HG03521 (cell line): ENCODE measurements around the gene COG3.
"Not testable (repeated sequence)": the region's sequence is repeated elsewhere in the genome, so short reads cannot be mapped to it uniquely, and the experiment has no call there.

Source experiments
- ATAC-seq: cut with Tn5 transposase; IDR thresholded peaks from one replicate; pipeline ENCODE4 v1.9.1; 2021; ENCODE audit warnings: mild to moderate bottlenecking, moderate library complexity; ENCODE audit not compliant: unreplicated experiment

COG3 gene, protein sequence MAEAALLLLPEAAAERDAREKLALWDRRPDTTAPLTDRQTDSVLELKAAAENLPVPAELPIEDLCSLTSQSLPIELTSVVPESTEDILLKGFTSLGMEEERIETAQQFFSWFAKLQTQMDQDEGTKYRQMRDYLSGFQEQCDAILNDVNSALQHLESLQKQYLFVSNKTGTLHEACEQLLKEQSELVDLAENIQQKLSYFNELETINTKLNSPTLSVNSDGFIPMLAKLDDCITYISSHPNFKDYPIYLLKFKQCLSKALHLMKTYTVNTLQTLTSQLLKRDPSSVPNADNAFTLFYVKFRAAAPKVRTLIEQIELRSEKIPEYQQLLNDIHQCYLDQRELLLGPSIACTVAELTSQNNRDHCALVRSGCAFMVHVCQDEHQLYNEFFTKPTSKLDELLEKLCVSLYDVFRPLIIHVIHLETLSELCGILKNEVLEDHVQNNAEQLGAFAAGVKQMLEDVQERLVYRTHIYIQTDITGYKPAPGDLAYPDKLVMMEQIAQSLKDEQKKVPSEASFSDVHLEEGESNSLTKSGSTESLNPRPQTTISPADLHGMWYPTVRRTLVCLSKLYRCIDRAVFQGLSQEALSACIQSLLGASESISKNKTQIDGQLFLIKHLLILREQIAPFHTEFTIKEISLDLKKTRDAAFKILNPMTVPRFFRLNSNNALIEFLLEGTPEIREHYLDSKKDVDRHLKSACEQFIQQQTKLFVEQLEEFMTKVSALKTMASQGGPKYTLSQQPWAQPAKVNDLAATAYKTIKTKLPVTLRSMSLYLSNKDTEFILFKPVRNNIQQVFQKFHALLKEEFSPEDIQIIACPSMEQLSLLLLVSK

GRCh38 chr13:45464687-45465453 lies at the start of gene COG3:
Gene COG3 (plus strand): TSS chr13:45464939. CDS start chr13:45465037, 98 bp downstream.
- peak; percentile 95 for ATAC-seq

DNA sequence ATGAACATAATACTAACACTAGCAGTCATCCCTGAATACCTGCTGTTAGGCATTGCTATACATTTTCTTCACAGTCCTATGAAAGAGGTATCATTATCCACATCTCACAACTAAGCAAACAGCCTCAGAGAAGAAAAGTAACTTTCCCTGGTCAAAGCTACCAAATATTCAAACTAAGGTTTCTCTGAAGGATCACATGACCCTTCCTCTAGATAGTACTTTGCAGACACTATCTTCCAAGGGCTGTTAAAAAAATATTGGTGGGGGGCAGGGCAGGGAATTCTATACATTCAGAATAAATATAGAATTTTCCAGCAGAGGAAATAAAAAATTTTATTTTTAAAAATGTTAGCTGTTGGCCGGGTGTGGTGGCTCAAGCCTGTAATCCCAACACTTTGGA lies 49.6 kb upstream of the COG3 start:
- ATAC-seq = no peak

DNA sequence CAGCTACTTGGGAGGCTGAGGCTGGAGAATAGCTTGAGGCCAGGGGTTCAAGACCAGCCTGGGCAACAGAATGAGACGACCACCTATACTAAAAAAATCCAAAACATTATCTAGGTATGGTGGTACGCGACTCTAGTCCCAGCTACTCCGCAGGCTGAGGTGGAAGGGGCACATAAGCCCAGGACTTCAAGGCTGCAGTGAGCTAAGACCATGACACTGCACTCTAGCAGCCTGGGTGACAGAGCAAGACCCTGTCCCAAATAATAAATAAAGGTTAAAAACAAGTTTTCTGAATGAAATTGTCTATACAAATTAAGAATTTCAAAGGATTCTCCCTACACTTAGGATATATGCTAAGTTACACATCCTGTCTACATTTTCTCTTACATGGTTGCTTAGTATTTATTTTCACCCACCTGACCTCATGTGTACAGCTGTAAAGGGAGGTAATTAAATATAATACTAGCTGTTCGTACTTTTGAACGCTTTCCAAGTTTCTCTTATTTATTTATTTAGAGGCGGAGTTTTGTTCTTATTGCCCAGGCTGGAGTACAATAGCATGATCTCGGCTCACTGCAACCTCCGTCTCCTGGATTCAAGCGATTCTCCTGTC lies 48.1 kb upstream of the COG3 start:
- ATAC-seq = no peak

DNA sequence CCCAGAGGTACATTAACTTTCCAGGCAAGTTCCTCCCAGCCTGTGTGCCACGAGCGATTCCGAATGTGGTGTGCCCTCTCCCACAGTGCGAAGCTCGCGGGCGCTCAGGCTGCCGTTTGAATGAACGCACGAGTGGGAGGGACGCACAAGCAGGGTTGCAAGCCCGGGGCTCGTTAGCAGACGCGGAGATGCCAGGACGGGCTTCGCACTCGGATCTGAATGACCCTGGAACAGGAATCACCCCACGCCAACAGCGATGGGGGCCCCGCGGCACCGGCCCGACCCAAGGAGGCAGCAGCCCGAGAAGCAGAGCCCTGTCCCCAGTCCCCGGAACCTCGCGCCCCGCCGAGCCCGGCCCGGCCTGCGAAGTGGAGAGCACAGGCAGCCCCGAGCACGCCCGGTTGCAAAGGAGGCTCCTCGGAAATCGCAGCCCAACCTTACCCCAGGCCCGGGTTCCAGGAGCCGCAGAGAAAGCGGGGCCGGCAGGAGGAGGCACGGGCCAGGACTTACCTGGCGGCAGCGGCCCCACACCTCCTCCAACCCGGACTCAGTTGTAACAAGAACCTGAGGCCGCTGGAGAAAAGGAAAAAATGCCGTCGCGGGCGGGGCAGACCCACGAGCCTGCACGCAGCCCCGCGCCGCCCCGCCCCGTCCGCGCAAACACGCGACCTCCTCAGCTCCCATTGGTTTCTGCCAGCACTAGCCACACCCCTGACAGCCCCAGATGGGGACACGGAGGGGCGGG lies 46.8 kb upstream of the COG3 start, which contains the start of gene SLC25A30:
Gene SLC25A30 (minus strand): TSS at position 584 of the 745 bp plus-strand sequence. CDS start 6,948 bp downstream, outside the sequence.
- ATAC-seq = peak; percentile 93

GRCh38 chr13:45419389-45419788 lies 45.4 kb upstream of the COG3 start:
- not testable (repeated sequence) for ATAC-seq

DNA sequence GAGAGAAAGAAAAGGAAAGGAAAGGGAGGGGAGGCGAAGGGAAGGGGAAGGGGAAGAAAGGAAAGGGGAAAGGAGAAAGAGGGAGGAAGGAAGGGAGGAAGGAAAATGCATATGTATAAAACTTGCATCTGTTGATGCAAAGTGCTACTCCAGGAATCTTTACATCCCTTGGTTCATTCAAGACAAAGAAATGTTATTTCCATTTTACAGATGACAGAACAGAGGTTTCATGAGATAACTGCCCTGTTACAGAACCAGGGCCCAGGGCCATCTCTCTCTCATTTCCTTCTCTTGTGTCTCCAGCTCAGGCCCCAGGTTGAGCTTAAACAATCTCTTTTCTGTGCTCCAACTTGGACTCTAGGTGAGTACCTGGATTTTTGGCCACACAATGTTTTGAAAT lies 44.8 kb upstream of the COG3 start:
- ATAC-seq = no peak

- ATAC-seq = no peak
Measured at GRCh38 chr13:45422731-45423292, 41.9 kb upstream of the COG3 start.

- not testable (repeated sequence) for ATAC-seq
Measured at GRCh38 chr13:45426056-45426841, 38.5 kb upstream of the COG3 start.

- ATAC-seq = no peak
Measured at GRCh38 chr13:45432737-45433380, 31.9 kb upstream of the COG3 start.

GRCh38 chr13:45433381-45433790 lies 31.4 kb upstream of the COG3 start:
- ATAC-seq = no peak

DNA sequence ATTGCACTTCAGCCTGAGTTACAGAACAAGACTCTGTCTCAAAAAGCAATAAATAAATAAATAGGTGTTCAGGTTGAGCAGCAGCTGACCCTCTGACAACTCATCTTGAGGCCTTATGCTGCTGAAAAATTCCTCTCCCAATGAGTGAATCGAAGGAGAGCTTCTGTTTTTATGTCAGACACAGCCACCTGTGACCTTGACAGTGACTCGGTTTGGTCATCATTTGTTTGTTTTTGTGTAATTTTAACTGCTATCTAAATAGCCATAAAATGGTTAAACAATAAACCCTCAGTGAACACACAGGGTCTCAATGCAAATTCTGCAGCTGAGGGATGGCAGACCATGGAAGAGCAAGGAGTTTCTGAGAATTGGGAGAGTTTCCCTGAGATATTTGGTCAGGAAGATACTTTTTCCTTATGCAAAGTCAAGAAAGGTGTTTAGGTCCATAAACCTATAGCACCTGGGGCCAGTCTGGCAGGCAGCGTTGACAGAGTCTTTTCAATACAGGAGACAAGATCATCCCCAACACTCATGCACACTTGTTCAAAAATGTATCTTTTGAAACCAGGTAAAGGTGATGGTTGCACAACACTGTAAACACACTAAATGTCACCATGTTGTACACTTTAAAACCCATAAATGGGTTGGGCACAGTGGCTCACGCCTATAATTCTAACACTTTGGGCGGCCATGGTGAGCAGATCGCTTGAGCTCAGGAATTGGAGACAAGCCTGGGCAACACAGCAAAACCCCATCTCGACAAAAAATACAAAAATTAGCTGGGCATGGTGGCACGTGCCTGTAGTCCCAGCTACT lies 30.0 kb upstream of the COG3 start:
- no peak for ATAC-seq

DNA sequence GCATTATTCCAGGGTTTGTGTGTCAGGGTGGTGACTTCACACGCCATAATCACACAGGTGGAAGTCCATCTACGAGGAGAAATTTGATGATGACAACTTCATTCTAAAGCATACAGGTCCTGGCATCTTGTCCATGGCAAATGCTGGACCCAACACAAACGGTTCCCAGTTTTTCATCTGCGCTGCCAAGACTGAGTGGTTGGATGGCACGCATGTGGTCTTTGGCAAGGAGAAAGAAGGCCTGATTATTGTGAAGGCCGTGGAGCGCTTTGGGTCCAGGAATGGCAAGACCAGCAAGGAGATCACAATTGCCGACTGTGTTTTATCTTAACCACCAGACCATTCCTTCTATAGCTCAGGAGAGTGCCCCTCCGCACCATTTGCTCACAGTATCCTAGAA lies 28.4 kb upstream of the COG3 start:
- ATAC-seq = no peak

DNA sequence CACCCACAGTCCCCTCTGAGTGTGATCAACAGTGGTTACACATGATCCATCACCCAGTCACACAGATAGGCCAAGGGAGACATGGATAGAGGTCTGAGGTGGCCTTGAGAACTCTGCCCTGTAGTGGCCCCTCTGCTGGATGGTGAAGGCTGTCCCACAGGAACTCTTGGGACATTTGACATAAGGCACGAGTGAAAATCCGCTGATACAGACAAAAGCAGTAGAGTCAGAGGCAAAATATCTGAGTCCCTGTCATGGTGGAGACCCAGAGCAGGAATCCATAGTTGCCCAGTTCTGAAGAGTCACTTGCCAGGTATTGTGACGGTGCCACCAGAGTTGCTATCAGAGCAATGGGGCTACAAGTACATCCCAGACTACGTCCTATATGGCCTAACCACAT lies 27.8 kb upstream of the COG3 start:
- ATAC-seq = no peak

DNA sequence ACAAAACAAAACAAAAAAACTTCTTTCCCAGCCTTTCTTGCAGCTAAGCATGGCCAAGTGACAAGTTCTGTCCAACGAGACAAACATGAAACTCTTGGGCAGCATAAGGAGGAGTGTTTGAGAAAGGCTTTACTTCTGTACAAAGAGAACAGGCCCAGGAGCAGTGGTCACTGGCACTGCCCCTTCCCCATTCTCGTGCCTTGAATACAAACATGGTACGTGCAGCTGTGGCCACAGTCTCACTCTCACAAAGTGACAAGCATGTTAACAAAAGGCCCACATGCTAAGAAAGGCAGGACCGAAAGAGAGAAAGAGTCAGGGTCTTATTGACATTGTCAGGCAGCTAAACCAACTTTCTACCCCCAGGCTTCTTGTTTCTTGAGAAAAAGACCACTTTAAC lies 26.8 kb upstream of the COG3 start:
- no peak for ATAC-seq

DNA sequence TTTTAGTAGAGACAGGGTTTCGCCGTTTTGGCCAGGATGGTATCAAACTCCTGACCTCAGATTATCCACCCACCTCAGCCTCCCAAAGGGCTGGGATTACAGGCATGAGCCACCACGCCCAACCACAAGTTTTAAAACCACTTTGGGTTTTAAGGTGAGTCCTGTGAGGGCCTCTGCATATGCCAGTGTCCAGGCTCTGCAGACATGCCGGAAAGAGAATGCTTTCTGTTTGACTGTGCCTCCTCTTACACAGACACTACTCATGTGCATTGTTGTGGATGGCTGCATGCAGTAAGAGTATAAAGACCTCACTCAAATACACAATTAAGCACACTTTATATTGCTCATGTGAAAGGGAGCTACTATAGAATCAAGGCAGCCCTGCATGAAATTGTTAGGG lies 25.7 kb upstream of the COG3 start:
- ATAC-seq = no peak

DNA sequence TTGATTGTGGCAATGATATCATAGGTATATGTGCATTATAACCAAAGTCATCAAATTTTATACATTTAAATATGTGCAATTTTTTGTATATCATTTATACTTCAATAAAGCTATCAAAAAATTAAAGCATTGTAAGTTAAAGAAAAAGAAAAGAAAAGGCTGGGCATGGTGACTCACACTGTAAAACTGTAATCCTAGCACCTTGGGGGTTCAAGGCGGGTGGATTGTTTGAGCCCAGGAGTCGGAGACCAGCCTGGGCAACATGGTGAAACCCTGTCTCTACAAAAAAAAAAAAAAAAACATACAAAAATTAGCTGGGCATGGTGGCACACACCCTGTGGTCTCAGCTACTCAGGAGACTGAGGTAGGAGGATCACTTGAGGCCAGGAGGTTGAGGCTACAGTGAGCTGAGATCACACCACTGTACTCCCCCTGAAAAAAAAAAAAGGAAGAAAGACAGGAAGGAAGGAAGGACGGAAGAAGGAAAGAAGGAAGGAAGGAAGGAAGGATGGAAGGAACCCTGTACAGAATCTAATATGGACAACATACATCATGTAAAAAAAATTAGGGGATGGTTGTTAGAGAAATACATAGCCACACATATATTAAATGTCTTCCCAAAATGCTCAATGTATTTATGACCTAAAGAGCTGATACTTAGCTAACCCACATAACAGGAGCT lies 24.8 kb upstream of the COG3 start:
- ATAC-seq = no peak

GRCh38 chr13:45441633-45442032 lies 23.1 kb upstream of the COG3 start:
- peak; percentile 61 for ATAC-seq
